ENCODE data around the gene FAM107B.
A peak's percentile ranks its signal among the peaks of the same experiment; 100 is the strongest.

The FAM107B gene

DNA sequence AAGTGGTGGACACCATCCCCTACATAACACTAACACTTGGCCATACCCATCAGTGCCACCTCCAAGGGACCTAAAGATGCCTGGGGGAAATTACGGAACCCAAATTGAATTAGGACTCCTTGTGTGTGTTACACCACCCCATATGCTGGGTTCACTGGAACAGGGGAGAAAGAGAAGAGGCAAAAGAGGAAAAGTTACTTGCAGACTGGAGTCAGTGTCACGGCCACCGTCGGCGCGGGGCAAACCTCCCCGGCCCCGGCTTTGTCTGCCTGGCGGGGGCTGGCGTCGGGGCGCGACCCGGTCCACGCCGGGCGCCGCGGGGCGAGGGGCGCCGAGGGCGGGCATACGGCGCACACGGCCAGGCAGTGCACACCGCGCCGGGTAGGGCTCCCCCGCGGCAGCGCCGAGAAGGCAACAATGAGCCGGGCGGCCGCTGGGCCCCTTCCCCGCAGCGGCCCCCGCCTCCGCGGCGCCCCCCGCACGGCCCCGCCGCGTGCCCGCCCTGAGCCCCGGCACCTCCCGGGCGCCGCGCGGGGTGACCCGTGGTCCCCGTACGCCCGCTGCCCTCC lies 171.1 kb downstream of the FAM107B start:
- Histone ChIP-seq H3K4me3 (peak overlapping the region; percentile 97), H3K27ac (peak overlapping the region; percentile 54 to 91)
- no peak for TF ChIP-seq CTCF (IDR thresholded peaks at IDR 0.05)
- no peak for DNase-seq (ENCODE audit: low spot score)

DNA sequence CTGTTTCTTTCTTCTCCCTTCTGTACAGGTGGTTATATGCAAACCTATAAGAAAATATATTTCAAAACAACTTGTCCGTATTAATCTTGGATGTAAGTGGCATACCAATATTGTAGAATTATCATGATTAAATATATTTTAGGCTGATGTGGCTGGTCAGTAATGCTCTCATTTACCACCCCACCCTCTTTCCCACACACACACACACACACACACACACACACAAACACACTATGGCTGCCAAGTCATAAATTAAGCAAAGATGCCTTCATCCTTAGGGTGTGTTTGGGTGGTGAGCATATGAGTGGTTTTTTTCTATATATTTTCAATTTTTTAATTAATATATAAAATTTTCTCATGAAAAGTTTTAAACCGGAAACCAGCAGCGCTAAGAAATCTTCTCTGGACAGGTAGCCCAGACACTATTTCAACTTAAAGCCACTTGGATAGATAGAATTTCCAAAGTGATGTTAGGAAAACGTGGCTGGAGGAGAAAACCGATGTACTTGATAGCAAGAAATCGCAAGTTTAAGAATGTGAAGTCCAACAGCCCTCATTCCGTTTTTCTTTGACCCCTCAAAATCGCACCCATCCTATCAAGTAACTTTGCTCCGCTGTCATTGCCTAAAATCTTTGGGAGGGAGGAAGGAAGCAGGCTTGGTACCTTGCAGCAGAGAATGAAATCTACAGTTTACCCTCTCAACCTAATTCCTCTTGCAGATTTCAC lies 171.7 kb downstream of the FAM107B start:
- TF ChIP-seq CTCF (IDR thresholded peaks at IDR 0.05): no peak
- peak overlapping the region; percentile 97 for H3K4me3 ChIP-seq
- DNase-seq (ENCODE audit: low spot score): no peak
- peak overlapping the region in 1 of 2 donors; percentile 91 for H3K27ac ChIP-seq

DNA sequence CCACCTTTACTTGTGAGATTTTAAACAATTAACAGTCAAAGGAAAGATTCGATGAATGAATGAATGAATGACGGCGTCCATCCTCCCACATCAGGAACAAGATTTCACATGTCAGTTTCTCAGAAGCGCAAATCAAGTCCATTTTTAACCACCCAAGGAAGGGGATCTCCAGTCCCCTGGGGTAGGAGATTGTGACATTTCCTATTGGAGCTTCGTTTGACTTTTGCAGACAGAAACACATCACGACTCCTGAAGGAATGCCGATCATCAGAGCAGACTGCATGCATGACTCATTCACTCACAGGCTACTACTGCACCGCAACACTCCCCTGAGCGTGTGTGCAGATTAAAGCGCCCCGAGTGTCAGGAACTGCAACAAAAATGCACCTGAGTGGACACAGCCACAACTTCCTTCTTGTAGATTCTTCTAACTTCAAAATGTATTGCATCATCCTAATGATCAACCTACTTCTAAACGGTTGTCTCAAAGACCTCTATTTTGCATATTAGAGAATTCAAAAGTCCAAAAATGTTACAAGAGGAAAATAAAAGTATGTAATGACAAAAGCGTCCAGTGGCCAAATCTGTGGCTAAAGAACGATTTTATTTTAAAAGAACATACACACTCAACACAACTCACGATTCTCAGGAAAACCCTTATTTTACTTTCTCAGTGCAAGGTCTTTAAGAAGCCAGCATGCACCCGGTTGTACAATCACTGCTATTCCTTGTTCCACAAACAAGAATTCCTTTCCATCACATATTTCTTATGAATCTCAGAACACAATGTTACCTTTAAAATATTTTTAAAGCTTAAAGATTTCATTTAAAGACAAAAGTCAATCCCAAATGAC lies 172.6 kb downstream of the FAM107B start:
- TF ChIP-seq CTCF (IDR thresholded peaks at IDR 0.05): no peak
- H3K27ac ChIP-seq: peak overlapping the region in 1 of 2 donors; percentile 8
- no peak for DNase-seq (ENCODE audit: low spot score)

DNA sequence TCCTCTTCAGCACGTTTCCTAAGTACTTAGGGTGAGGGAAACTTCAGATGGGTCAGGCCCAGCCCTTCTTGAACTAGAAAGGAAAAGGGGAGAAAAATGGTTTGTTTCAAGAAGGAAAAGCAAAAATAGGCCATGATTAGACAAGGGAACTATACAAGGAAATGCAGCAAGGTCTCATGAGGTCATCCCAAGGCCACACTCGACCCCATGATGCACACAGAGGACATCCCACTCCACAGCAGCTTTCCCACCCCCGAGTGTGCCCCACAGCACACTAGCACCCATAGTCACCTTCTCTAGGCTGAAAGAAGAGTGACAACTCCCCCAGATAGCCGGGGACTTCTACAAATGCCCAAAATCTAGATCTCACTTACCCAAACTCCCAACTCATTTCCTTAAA lies 173.4 kb downstream of the FAM107B start:
- no peak for DNase-seq (ENCODE audit: low spot score)
- H3K27ac ChIP-seq: peak overlapping the region in 1 of 2 donors; percentile 8
- TF ChIP-seq CTCF (IDR thresholded peaks at IDR 0.05): no peak
- no peak overlapping the region for H3K4me3 ChIP-seq

More for the DNA sequence above, 172.6 kb downstream of the FAM107B start:
- H3K4me3 ChIP-seq: peak overlapping the region; percentile 21

DNA sequence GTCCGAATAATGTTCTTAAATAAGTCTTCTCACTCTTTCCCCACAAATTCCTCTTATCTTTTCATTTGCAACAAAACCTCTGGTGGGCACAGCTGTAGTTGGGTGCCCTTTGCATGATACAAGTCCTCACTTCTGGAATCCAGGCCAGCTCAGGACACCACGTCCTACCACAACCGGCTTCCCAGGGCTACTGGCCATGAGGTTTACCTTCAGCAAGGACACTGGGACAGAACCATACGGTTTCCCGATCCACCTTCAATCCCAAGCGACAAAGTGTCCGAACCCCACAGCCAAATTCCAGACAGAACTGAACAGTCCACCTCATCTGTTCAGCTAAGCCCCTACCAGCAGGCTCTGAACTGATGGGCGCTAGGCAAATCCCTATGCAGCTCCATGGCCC lies 174.6 kb downstream of the FAM107B start:
- TF ChIP-seq CTCF (IDR thresholded peaks at IDR 0.05): no peak
- H3K27ac ChIP-seq: no peak overlapping the region
- no peak for DNase-seq (ENCODE audit: low spot score)
- no peak overlapping the region for H3K4me3 ChIP-seq

- DNase-seq (ENCODE audit: low spot score): no peak
- no peak overlapping the region for H3K27ac ChIP-seq
- TF ChIP-seq CTCF (IDR thresholded peaks at IDR 0.05): no peak
- no peak overlapping the region for H3K4me3 ChIP-seq
Observed at GRCh38 chr10:14598809-14599764, 175.6 kb downstream of the FAM107B start.

Measured in coronary artery (tissue), 2 donors.